WTC11 (cell line): ENCODE data around the gene SH3BGRL3. TPM values are rescaled to one million over a fixed set of nuclear protein-coding genes. Genes with fewer than 3 reads are reported as not detected.
A peak's percentile ranks its signal among the peaks of the same experiment; 100 is the strongest.
"Not testable (repeated sequence)": the region's sequence is repeated elsewhere in the genome, so short reads cannot be mapped to it uniquely, and the experiment has no call there.

Experiments
- ATAC-seq: fragments of 200-7000 bp; cut with Tn5 transposase; 2 replicates; pipeline ENCODE4 v1.10.0; 2021; ENCODE audit warnings: mild to moderate bottlenecking, moderate library complexity
- CTCF ChIA-PET: fragments of 300-600 bp; sonication (Branson Sonifier 250); formaldehyde crosslinking; loops from one replicate; lab custom pipeline; 2021; ENCODE audit warnings: antibody characterized with exemption; lab: Charles Lee
- POLR2A ChIA-PET: fragments of 350-600 bp; sonication (Branson Sonifier 250); formaldehyde crosslinking; loops from one replicate; lab custom pipeline; 2021; ENCODE audit warnings: antibody characterized with exemption; lab: Charles Lee
- DNase-seq: peaks from one replicate; pipeline ENCODE4 v3.0.0; 2021; ENCODE audit warnings: low spot score
- H3K27ac Mint-ChIP-seq: 2 replicates; pipeline ENCODE4 v1.8.0; 2021; ENCODE audit warnings: mixed read lengths
- H3K27me3 Mint-ChIP-seq: 2 replicates; pipeline ENCODE4 v1.8.0; 2021; ENCODE audit warnings: low read depth, mild to moderate bottlenecking, moderate library complexity, mixed read lengths
- H3K36me3 Mint-ChIP-seq: 2 replicates; pipeline ENCODE4 v1.8.0; 2021; ENCODE audit warnings: mixed read lengths
- H3K4me1 Mint-ChIP-seq: 2 replicates; pipeline ENCODE4 v1.8.0; 2022; ENCODE audit warnings: mixed read lengths
- H3K4me3 Mint-ChIP-seq: 2 replicates; pipeline ENCODE4 v1.8.0; 2021; ENCODE audit warnings: mild to moderate bottlenecking, moderate library complexity, mixed read lengths
- H3K9me3 Mint-ChIP-seq: 2 replicates; pipeline ENCODE4 v1.8.0; 2021; ENCODE audit warnings: mixed read lengths
- ARID4B ChIP-seq: sonication (generic); formaldehyde crosslinking; IDR thresholded peaks from 2 replicates; pipeline ENCODE4 v1.8.0; 2023; ENCODE audit warnings: missing genetic modification reagents, mild to moderate bottlenecking, borderline replicate concordance
- ATF1 ChIP-seq: sonication (generic); formaldehyde crosslinking; IDR thresholded peaks from 2 replicates; pipeline ENCODE4 v1.8.1; 2023; ENCODE audit warnings: mild to moderate bottlenecking, moderate library complexity, missing genetic modification reagents
- ATF6 ChIP-seq: sonication (generic); formaldehyde crosslinking; IDR thresholded peaks from 2 replicates; pipeline ENCODE4 v1.8.1; 2023; ENCODE audit warnings: mild to moderate bottlenecking, missing genetic modification reagents
- CTCF ChIP-seq: fragments of 200-600 bp; IDR thresholded peaks from 2 replicates; pipeline ENCODE4 v1.8.0; 2022; ENCODE audit warnings: antibody characterized with exemption
- NFATC4 ChIP-seq: fragments of 250-450 bp; sonication (Bioruptor Pico); IDR thresholded peaks from 2 replicates; pipeline ENCODE4 v1.9.0; 2021; ENCODE audit warnings: mild to moderate bottlenecking
- NFE2L1 ChIP-seq: sonication (generic); formaldehyde crosslinking; IDR thresholded peaks from 2 replicates; pipeline ENCODE4 v1.8.1; 2023; ENCODE audit warnings: missing genetic modification reagents
- OVOL2 ChIP-seq: fragments of 250-450 bp; sonication (Bioruptor Pico); IDR thresholded peaks from 2 replicates; pipeline ENCODE4 v1.9.0; 2021; ENCODE audit warnings: mild to moderate bottlenecking, borderline replicate concordance
- STAT6 ChIP-seq: sonication (generic); formaldehyde crosslinking; conservative IDR thresholded peaks from 2 replicates; pipeline ENCODE4 v1.8.1; 2023; ENCODE audit warnings: mild to moderate bottlenecking, low read depth, missing genetic modification reagents, moderate library complexity
- ZNF121 ChIP-seq: sonication (generic); formaldehyde crosslinking; IDR thresholded peaks from 2 replicates; pipeline ENCODE4 v1.8.0; 2023; ENCODE audit warnings: missing genetic modification reagents
- ZNF219 ChIP-seq: sonication (generic); formaldehyde crosslinking; IDR thresholded peaks from 2 replicates; pipeline ENCODE4 v1.8.0; 2023; ENCODE audit warnings: missing genetic modification reagents, mild to moderate bottlenecking, borderline replicate concordance
- ZNF425 ChIP-seq: fragments of 250-450 bp; sonication (Bioruptor Pico); conservative IDR thresholded peaks from 2 replicates; pipeline ENCODE4 v1.9.0; 2021; ENCODE audit warnings: mild to moderate bottlenecking
- ZNF532 ChIP-seq: fragments of 250-450 bp; sonication (Bioruptor Pico); IDR thresholded peaks from 2 replicates; pipeline ENCODE4 v1.9.0; 2021; ENCODE audit warnings: mild to moderate bottlenecking, borderline replicate concordance
- ZNF671 ChIP-seq: fragments of 250-450 bp; sonication (Bioruptor Pico); IDR thresholded peaks from 2 replicates; pipeline ENCODE4 v1.8.0; 2021; ENCODE audit warnings: mild to moderate bottlenecking
- total RNA-seq: library from RNA; stranded (reverse); gene quantifications from 3 replicates; pipeline ENCODE4 v1.2.3, GENCODE V29; 2021

SH3BGRL3 gene
- total RNA-seq, 1 experiment from 2014 or later, result 70.8 TPM

- no peak for TF ChIP-seq NFATC4 (CRISPR knock-in tag)
- ChIA-PET POLR2A (no interaction called here), CTCF (interaction anchor here (0.7 to 2.3 kb wide), 6 partner anchors 17 to 537 kb away, joined by 3 to 11 read pairs (median 4); no protein-coding TSS in a partner anchor)
- ATAC-seq (no peak), DNase-seq (no peak)
- Mint-ChIP-seq H3K9me3 (no peaks in the 10 kb centered on the region), H3K36me3 (peaks cover 28% of the 10 kb centered on the region), H3K4me3 (no peak overlapping the region), H3K27me3 (no peaks in the 10 kb centered on the region), H3K27ac (peak overlapping the region; percentile 49; the same call in 1 of the 2 replicates), H3K4me1 (no peaks in the 10 kb centered on the region)
These were observed 48.7 kb downstream of the SH3BGRL3 start for GRCh38 chr1:26328597-26328996.

GRCh38 chr1:26329380-26329779 is 49.5 kb downstream of the SH3BGRL3 start:
- H3K27me3 Mint-ChIP-seq, DNase-seq, H3K4me1 Mint-ChIP-seq, ATAC-seq, H3K9me3 Mint-ChIP-seq, H3K27ac Mint-ChIP-seq, H3K4me3 Mint-ChIP-seq, POLR2A ChIA-PET: not testable (repeated sequence)
- CTCF ChIA-PET, result interaction anchor here (0.7 to 2.3 kb wide), 2 partner anchors 44 to 46 kb away, joined by 3 to 11 read pairs; no protein-coding TSS in a partner anchor
- peaks cover 27% of the 10 kb centered on the region for H3K36me3 Mint-ChIP-seq
- peak; percentile 63; the same call in 1 of the 2 replicates for TF ChIP-seq ZNF121

GRCh38 chr1:26330276-26330675 is 50.4 kb downstream of the SH3BGRL3 start:
- no peaks in the 10 kb centered on the region for H3K27me3 Mint-ChIP-seq
- ATAC-seq (no peak), DNase-seq (no peak)
- no peak overlapping the region for H3K4me3 Mint-ChIP-seq
- ChIA-PET POLR2A (no interaction called here), CTCF (interaction anchor here (0.7 to 2.3 kb wide), 2 partner anchors 40 to 45 kb away, joined by 5 to 11 read pairs; no protein-coding TSS in a partner anchor)
- peaks cover 6% of the 10 kb centered on the region for H3K4me1 Mint-ChIP-seq
- no peak overlapping the region for H3K27ac Mint-ChIP-seq
- no peaks in the 10 kb centered on the region for H3K9me3 Mint-ChIP-seq
- peaks cover 19% of the 10 kb centered on the region for H3K36me3 Mint-ChIP-seq
- TF ChIP-seq ZNF532 (CRISPR knock-in tag) (no peak), ZNF425 (CRISPR knock-in tag) (no peak), NFE2L1 (CRISPR knock-in tag) (no peak), OVOL2 (CRISPR knock-in tag) (no peak), ATF6 (no peak), STAT6 (CRISPR knock-in tag) (no peak), CTCF (no peak), ZNF671 (CRISPR knock-in tag) (no peak), ZNF219 (no peak), ARID4B (no peak), ATF1 (CRISPR knock-in tag) (no peak)
